Cerebellar nuclear complex (tissue), 1 donor: ENCODE measurements around the gene EXO1.
"Not testable (repeated sequence)": the region's sequence is repeated elsewhere in the genome, so short reads cannot be mapped to it uniquely, and the experiment has no call there.

Experiments used
- DNase-seq, 2 experiments: peaks; one replicate each; lab custom pipeline; 2025; lab: John Stamatoyannopoulos, UW

EXO1 gene

DNA sequence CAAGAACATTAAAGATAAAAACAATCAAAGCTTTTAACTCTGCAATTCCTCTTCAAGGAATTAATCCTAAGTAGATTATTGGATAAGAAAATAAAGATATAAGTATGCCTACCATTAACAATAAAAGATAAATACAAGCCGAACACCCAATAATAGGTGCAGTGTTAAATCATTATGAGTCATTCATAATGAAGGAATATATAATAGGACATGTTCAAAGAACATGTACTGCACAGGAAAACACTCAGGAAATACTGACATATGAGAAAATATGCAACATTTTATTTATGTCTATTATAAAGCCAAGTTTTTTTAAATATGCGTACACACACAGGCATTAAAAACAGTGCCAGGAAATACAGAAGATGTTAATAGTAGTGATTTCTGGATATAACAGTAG lies 11.1 kb upstream of the EXO1 start:
- DNase-seq = no peak

DNA sequence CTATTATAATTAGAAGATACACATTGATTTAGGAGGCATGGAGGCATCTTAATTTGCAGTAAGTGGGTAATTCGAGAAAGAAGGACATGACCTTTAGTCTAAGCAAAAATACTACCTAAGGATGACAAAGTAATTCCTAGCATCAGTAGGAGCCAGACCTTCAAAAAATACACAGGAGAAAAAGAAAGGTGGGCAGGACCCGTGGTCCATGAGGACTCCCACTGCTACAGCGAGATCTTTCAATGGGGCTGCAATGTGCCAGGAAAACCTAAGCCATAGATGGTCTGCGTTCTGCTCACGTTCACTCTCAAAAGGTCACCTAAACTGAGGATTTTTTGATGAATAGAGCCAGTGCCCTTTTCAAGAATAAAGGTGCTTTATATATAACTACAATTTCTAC lies 10.6 kb upstream of the EXO1 start:
- DNase-seq = no peak

GRCh38 chr1:241837901-241838300 lies 10.1 kb upstream of the EXO1 start:
- no peak for DNase-seq

DNA sequence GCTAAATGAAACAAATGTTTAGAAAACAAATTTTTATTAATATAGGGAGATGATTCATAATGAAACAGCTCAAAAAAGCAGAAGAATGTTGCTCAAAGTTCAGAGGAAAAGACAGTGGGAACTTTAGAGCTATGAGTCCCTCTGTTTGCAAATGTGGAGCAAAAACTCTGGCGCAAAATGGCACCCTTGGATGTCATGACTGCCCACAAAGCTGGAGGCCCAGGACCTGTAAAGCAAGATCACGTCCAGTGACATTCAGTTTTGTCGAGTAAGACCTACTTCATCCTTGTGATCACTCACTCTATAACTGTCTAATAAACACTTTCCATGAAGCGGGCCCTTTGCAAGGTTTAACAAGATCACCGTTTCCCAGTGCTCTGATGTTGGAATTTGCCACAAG lies 9.1 kb upstream of the EXO1 start:
- DNase-seq = no peak

DNA sequence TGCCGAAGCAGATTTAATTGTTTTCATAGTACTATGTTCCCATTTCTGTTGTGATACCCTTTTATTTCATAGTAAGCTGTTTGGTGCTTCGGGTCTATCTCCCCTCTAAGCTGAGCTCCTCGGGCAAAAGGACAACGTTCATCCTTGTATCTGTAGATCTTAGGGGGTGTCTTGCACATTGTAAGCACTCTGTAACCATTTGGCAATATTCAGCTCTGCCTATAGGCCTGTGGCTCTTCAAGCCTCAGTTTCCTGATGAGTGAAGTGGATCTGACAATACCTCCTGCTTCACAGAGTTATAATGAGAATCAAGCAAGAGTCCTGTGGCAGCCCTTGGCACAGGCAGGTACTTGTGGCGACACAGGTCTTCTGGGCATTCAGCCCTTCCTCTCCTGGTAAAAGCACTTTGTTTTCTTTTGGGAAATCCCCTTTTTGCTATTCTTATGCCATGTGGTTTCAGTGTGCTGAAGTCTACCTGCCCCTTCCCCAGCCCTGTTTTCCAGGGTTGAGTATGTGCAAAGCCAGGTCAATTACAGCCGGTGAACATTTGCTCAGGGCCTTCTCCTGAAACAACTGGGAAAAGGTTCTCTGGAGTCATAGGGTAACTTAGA lies 8.5 kb upstream of the EXO1 start:
- no peak for DNase-seq

- DNase-seq = no peak
Measured at GRCh38 chr1:241840164-241840563, 7.8 kb upstream of the EXO1 start.

- DNase-seq = no peak
Measured at GRCh38 chr1:241841691-241842090, 6.3 kb upstream of the EXO1 start.

DNA sequence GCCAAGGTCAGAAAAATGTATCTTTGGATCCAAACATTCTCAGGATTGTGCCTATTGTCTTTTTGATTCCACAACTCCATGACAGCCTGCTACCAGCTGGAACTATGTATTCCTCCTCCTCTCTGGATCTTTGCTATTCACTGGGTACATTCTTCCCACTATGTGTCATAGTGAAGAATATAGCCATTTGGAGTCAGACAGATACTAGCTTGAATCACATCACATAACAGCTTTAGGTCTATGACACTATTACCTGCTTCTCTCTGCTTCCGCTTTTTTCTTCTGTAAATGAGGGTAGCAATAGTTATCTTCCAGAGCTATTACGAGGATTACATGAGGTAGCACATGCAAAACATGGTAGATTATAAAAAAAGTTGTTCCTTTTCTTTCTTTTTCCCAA lies 5.4 kb upstream of the EXO1 start:
- no peak for DNase-seq

- DNase-seq = no peak
Measured at GRCh38 chr1:241844593-241844992, 3.4 kb upstream of the EXO1 start.

GRCh38 chr1:241846375-241846774 lies 1.6 kb upstream of the EXO1 start:
- no peak for DNase-seq

- DNase-seq = no peak
Measured at GRCh38 chr1:241846862-241847539, 1.0 kb upstream of the EXO1 start.

DNA sequence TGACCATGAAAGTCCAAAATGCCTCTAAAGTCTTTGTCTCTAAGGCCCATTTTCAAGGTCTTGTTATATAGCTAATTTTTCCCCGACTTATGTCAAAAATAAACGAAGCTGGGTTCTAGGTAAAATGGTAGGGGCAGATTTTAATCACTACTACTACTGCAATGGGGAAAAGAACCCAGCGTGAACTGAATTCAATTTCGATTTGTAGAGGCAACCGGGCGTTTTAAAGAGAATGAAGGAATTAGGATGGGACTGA lies 536 bp upstream of the EXO1 start:
- DNase-seq = no peak

DNA sequence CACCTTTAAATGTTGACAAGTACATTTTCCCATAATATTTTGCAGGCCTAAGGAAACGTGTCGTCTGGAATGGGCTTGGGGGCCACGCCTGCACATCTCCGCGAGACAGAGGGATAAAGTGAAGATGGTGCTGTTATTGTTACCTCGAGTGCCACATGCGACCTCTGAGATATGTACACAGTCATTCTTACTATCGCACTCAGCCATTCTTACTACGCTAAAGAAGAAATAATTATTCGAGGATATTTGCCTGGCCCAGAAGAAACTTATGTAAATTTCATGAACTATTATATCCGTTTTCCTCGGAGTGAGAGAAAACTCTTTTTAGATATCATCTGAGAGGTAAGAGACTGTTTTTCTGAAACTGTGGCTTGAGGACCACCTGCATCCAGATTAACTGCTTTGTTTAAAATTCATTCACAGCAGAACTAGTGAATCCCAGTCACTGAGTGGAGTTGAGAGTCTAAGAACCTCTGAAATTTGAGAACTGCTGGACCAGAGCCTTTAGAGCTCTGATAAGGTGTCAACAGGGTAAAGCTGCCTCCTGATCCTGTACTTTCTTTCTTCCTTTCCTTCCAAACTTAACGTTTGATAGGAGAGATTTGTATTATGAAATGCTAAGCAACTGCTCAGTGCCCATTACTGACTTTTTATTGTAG lies 811 bp downstream of the EXO1 start:
- no peak for DNase-seq

DNA sequence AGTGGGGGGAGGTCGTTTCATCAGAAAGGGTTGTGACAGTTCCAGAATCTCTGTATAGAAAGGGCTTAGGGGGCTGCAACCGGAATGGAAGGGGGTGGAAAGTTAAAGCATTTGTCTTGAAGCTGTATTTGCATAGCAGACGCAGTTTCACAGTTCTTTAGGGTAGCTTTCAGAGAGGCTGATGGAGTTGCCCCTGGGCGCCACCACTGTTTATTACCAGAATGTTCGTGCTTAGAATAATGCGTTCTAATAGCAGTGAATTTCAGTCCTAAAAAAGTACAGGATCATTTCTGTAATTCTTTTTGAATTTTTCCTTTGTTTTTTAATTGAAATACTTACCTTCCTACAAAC lies 1.3 kb downstream of the EXO1 start:
- no peak for DNase-seq

DNA sequence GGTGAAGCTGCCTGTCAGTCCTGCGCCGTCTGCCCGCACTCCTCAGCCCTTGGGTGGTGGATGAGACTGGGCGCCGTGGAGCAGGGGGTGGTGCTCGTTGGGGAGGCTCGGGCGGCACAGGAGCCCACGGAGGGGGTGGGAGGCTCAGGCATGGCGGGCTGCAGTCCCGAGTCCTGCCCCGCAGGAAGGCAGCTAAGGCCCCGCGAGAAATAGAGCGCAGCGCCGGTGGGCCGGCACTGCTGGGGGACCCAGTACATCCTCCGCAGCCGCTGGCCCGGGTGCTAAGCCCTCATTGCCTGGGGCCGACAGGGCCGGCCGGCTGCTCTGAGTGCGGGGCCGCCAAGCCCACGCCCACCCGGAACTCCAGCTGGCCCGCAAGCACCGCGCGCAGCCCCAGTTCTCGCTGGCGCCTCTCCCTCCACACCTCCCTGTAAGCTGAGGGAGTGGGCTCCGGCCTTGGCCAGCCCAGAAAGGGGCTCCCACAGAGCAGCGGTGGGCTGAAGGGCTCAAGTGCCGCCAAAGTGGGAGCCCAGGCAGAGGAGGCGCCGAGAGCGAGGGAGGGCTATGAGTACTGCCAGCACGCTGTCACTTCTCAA lies 7.6 kb downstream of the EXO1 start:
- DNase-seq = not testable (repeated sequence)

DNA sequence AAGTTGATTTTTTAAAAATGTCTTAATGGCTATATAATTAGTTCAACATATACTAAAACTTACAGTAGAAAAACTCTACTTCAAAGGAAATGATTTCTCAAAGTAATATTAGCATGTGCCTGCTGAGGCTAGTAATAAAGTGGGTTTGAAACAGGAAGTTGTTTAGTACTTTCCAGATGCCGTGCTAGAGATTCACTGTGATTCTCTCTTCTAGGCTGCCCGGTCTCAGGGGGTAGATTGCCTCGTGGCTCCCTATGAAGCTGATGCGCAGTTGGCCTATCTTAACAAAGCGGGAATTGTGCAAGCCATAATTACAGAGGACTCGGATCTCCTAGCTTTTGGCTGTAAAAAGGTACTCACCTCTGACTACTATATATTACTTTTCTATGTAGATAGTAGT lies 9.1 kb downstream of the EXO1 start:
- no peak for DNase-seq

DNA sequence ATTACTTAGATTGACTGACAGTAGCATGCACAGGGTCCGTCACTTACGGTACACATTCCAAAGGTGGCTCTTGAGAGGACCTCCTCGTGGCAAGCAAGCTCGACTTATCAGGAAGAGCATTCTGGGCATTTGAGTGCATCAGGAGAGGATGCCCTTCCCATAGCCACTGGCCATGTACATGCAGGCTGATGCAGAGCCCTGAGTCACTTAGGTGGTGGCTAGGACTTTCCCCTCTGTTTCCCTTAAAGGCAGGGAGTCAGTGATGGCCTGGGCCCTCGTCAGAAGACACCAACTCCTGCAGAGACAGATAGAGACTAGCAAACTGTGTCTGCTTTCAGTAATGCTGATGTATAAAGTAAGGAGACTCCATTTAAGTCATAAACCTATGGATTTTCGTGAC lies 12.9 kb downstream of the EXO1 start:
- DNase-seq = no peak

DNA sequence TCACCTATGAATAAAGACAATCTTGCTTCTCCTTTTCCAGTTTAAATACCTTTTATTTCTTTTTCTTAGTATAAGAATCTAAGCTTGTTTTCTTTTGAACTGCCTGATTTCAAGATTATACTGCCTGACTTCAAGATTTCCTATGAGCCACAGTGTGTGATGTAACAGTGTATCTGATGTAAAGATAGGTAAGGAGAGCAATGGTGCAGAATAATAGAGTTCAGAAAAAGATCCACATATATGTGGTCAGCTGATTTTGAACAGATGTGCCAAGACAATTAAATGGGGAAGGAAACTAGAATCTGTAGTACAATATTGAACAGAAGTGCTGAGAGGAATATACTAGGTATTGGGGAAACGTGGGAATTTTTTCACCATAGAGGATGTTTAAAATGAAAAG lies 21.0 kb downstream of the EXO1 start:
- DNase-seq = no peak

- no peak for DNase-seq
Measured at GRCh38 chr1:241870336-241870735, 22.3 kb downstream of the EXO1 start.

- no peak for DNase-seq
Measured at GRCh38 chr1:241870746-241871430, 22.9 kb downstream of the EXO1 start.

GRCh38 chr1:241881440-241881839 lies 33.4 kb downstream of the EXO1 start:
- DNase-seq = no peak

DNA sequence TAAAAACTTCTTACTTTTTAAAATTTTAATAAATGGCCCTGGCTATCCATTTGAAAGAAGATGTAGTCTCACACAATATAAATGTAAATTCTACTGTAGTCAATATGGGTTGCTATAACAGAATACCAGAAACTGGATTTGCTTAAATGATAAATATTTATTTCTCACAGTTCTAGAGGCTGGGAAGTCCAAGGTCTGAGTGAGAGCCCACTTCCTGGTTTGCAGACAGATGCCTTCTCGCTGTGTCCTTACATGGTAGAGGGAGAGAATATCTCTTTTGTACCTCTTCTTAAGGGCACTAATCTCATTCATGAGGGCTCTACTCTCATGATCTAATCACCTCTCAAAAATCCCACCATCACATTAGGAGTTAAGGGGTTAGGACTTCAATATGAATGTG lies 35.2 kb downstream of the EXO1 start:
- no peak for DNase-seq

- DNase-seq = no peak
Measured at GRCh38 chr1:241888232-241888631, 40.2 kb downstream of the EXO1 start.
